Erythroblast (primary cell): ENCODE data around the gene TFDP1.

ENCODE experiments used
- DNase-seq, 2 experiments: peaks; one replicate each; lab custom pipeline; 2025; lab: John Stamatoyannopoulos, UW
- GATA1 ChIP-seq: IDR thresholded peaks from 2 replicates; pipeline ENCODE4 v1.6.1; 2011; ENCODE audit warnings: low read depth, mild to moderate bottlenecking, control low read depth, low read length, moderate library complexity
- POLR2A ChIP-seq: IDR thresholded peaks from 2 replicates; pipeline ENCODE4 v1.6.1; 2011; ENCODE audit warnings: mild to moderate bottlenecking, low read length

Gene TFDP1

DNA sequence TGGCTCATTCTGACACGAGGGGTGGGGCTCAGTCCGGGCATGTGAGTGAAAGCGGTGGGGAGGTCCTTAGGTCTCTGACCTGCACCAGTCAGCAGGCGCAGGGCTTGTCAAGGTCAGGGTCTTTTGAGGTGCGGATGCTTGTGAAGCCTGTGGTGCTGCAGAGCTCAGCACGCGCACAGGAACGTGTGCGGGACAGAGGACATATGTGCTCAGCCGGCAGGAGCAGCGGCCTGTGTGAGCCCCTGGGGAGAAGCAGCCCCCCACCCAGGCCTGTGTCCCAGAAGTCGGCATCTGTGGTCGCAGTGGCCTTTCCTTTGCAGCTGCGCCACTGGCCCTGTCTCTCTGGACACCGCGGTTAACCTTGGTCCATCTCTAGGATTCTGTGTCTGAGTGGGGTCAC lies 42.6 kb downstream of the TFDP1 start:
- TF ChIP-seq POLR2A (no peak), GATA1 (no peak)

DNA sequence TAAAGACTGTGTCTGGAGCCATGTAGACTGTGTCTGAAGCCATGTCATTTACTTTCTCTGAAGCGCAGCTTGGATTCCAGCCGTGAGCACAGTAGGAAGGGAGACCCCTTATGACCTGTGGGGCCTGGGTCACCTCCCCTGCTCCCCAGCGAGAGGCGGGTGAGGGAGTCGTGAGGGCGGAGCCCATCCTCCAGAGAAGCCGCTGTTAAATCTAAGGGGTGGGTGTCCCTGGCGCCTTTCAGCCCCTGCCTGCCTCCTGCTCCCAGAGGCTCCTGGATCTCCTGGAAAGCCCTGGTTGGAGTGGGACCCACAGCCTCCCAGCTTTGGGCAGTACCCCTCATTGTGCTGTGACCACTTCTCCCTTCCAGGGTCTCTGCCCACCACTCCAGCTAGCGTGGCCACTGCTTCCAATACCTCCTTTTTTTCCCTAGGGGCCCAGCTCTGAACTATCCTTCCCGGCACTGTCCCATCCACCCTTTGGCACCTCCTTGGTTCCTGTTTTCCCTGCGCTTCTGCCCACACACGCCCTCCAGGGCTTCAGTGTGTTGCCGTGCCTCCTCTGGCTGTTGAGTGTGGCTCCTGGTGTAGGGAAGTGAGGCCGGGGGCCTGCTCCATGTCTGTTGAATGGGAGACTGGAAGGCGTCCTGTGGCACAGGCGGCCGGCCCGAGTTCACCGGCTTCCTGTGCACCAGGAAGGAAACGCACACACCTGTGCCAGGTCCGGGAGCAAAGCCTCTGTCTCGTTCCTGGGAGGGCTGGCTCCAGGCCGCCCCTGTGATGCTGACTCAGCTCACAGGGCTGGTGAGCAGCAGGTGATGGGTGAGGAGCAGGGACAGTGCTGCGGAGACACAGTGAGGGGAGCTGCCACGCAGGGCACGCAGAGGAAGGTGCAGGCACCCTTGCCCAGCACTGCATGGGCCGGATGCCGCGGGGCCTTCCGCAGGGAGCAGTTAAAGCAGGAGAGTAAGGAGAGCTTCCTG lies 44.0 kb downstream of the TFDP1 start:
- TF ChIP-seq POLR2A (no peak), GATA1 (no peak)
- DNase-seq: no peak

More for the DNA sequence above, 42.6 kb downstream of the TFDP1 start:
- no peak for DNase-seq

DNA sequence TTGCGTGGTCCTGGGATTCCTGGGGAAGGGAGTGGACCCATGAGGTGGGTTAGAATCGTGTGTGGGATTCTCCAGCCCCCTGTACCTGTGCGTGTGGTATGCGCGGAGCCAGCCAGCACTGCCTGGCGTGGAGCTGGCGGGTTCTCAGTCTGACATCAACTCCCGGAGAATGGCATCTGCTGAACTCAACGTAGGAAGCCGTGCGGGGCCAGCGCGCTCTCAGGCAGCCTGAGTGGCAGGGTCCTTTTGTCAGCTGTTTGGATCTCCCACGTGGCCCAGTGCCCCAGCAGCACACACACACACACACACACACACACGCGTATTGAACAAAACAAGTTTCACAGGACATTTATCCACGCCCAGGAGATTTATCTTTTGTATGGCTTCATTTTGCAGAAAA lies 45.3 kb downstream of the TFDP1 start:
- TF ChIP-seq POLR2A (no peak), GATA1 (no peak)
- DNase-seq: no peak

DNA sequence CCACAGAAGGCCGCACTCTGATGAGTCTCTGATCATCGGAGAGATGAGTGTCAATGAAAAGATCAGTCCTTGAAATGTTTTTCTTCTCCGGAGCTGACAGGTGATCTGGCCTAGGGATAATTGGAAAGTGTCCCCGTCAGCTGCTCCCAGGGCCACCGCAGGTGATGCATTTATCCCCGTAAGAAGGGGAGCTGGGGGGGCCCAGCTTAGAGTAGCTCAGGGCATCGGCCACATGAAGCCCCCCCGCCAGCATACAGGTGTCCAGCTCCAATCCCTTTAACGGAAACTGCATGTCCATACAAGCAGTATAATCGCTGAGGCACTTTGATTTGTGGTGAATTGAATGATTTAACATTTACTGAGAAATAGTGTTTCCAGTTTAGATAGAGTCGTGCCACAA lies 45.7 kb downstream of the TFDP1 start:
- no peak for TF ChIP-seq GATA1
- no peak for TF ChIP-seq POLR2A
- no peak for DNase-seq

DNA sequence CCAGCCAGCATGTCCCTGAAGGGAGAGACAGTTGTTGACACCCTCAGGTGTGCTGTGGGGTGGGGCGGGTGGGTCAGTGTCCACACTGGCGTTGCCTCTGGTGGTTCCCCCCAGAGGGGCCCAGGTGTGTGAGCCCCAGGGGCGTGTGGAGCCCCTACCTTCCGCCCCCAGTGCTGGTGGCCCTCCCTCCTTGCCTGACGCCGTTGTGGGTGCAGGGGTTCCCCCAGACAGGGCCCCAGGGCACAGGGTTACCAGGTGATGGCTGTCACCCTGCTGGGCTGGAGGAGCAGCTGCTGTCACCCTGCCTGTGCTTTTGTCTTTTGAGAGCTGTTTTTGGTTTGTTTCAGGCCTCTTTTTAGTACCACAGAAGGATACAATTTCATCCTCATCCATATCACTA lies 46.3 kb downstream of the TFDP1 start:
- no peak for TF ChIP-seq GATA1
- no peak for TF ChIP-seq POLR2A
- no peak for DNase-seq

DNA sequence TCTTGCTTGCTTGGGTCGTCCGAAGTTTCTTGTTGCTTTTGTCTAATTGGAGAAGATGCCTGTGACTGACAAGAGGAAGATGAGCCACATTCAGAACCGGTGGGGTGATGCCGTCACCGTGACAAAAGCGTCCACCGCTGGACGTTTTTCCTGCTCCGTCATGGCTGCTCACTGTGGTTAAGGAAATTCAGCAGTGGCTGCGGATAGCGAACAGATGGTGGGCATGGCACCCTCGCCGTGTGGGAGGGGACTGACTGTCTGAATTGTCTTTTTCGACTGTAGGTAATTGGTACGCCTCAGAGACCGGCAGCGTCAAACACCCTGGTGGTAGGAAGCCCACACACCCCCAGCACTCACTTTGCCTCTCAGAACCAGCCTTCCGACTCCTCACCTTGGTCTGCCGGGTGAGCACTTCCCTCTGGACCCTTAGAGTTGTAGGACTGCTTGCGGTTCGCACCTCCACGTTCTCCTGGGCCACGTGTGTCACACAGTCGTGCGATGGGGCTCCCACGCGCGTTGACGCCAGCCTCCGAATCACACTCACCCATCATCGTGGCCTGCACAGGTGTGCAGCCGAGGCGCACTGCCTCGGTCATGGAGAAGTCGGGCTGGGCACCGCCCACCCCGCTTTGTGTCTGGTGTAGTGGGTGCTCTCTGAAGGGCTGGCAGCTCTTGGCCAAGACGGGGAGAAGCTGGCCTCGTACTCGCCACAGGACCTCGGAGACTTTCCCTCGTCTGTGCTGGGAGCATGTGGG lies 47.0 kb downstream of the TFDP1 start:
- TF ChIP-seq GATA1: no peak
- DNase-seq: no peak

DNA sequence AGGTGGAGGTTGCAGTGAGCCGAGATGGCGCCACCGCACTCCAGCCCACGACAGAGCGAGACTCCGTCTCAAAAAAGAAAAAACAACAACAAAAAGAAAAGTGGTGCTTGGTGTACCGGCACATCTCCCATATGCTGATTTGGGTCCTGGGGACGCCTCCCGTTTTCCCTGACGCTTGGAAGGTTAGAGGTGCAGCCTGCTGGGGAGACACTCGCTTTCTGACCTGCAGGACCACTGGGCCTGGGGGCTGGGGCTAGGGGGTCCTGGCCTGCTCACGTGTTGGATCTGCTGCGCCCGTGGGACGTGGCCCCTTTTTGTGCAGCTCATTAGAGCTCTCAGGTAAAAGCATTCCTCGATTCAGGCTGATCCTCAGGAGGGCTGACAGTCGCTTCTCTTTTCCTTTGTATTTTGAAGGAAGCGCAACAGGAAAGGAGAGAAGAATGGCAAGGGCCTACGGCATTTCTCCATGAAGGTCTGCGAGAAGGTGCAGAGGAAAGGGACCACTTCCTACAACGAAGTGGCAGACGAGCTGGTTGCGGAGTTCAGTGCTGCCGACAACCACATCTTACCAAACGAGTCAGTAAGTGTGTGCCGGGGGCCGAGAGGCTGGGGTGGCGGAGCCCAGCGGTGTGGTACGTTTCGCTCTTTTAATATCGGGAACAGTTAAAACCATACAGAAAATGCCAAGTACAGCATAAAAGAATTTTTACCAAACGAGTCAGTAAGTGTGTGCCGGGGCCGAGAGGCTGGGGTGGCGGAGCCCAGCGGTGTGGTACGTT lies 48.3 kb downstream of the TFDP1 start:
- DNase-seq: no peak
- TF ChIP-seq GATA1: no peak
- no peak for TF ChIP-seq POLR2A

DNA sequence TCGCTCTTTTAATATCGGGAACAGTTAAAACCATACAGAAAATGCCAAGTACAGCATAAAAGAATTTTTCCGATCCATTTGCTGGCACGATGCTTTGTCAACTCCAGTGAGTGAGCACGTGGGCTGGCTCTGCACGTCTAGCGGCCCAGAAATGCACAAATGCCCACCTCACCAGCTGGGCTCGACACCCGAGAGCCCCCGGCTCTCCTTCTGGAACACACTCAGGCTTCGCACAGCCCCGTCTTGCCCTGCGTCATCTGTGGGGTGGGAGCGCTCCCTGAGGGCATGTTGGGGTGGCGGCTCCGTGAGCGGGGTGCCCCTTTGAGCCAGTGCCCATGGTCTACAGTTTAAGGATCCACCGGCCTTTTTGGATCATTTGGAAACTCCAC lies 48.9 kb downstream of the TFDP1 start:
- no peak for DNase-seq

DNA sequence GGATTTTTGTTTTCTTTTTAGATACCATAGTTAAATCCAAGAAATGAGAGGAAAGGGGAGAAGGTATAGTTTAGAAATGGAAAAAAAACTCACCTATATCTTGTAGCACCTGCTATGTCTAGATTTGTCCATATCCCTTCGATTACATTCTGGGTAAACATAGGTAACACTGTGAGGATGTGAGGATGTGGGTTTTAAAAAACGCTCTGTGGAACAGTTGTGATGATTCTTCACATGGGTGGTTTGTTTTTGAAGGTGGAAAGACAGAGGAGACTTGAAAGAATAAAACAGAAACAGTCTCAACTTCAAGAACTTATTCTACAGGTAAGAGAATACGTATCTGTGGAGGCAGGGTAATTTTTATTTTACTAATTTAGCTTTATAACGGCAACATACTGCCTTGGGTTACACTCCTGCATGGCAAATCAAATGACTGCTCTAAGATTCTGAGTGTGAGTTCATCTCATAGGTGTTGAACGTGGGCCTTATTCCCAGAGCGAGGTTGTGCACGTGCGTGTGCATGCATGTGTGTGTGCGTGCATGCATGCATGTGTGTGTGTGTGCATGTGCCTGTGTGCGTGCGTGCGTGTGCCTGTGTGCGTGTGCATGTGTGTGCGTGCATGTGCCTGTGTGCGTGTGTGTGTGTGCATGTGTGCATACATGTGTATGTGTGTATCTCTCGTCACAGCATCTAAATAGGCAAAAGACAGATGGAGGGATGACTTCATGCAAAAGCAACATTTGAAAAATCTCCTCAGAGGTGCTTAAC lies 49.9 kb downstream of the TFDP1 start:
- no peak for DNase-seq
- TF ChIP-seq GATA1 (no peak), POLR2A (no peak)

More for the DNA sequence above, 48.9 kb downstream of the TFDP1 start:
- TF ChIP-seq GATA1: no peak
- TF ChIP-seq POLR2A: no peak

DNA sequence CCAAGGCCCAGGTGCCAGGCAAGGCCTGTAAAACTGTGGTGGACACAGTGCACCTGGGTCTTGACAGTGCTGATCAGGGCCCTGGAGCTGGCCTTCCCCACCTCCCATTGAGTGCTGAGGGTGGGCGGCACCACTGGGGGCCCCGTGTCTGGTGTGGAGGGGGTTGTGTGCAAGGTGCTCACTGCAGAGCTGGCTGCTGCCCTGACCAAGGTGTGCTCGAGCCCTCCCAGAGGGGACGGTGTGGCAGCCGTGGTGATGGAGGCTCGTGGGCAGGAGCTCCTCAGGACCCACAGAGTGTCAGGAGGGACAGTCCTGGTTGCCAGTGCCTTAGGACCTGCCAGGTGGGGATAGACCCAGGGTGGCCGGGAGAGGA lies 50.5 kb downstream of the TFDP1 start:
- no peak for TF ChIP-seq GATA1
- TF ChIP-seq POLR2A: no peak
- DNase-seq: no peak

DNA sequence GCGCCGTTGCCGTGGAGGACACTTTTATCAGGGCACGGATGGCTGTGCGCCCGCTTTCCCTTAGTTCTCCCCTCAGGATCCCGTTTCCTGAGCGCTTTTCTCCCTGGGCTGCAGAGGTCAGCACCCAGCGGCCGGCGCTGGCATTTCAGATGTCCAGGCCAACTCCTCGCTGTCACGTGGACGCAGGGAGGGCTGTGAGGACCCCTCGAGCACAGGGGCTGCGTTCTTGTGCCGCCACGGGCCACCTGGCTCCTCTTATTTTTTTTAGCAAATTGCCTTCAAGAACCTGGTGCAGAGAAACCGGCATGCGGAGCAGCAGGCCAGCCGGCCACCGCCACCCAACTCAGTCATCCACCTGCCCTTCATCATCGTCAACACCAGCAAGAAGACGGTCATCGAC lies 51.2 kb downstream of the TFDP1 start:
- TF ChIP-seq GATA1 (no peak), POLR2A (no peak)
- no peak for DNase-seq

DNA sequence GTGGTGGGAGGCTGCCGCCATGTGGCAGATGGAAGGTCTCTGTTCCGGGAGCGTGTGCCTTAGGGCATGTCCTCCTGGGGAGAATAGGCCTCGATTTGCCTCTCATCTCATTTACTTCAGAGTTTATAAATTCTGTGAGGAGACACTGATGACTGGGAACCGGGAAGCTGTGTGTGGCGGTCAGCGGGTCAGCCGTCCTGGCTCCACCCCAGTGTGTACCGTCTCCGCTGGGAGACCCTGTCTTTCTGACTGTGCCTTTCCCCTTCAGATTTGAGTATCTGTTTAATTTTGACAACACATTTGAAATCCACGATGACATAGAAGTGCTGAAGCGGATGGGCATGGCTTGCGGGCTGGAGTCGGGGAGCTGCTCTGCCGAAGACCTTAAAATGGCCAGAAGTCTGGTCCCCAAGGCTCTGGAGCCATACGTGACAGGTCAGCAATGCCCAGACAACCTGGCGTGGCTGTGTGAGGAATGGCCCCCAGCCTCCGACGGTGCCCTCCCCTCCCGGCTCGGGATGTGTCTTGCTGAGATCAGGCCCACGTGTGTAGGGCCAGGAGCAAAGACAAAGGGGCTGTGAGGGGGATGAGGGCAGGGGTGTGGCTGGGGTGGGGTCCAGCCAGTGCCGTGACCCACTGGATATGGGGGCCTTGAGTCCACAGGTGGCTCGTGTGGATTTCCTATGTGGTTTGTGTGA lies 51.9 kb downstream of the TFDP1 start:
- DNase-seq: no peak
- TF ChIP-seq GATA1 (no peak), POLR2A (no peak)
